Hepatocyte (in vitro differentiated cells): ENCODE measurements around the gene SLF1.

Source experiments
- CTCF ChIP-seq: fragments of 200-600 bp; sonication (generic); IDR thresholded peaks from 2 replicates; pipeline ENCODE4 v1.5.1; 2016; ENCODE audit warnings: antibody characterized with exemption, mild to moderate bottlenecking; ENCODE audit not compliant: poor library complexity
- EZH2 ChIP-seq: fragments of 200-600 bp; sonication (generic); IDR thresholded peaks from 2 replicates; pipeline ENCODE4 v1.6.1; 2016; ENCODE audit warnings: antibody characterized with exemption, mild to moderate bottlenecking, borderline replicate concordance
- EZH2phosphoT487 ChIP-seq: fragments of 200-600 bp; sonication (generic); IDR thresholded peaks from one replicate; pipeline ENCODE4 v1.6.1; 2018; ENCODE audit warnings: antibody characterized with exemption, mild to moderate bottlenecking, low read depth, moderate library complexity; ENCODE audit not compliant: unreplicated experiment, severe bottlenecking

DNA sequence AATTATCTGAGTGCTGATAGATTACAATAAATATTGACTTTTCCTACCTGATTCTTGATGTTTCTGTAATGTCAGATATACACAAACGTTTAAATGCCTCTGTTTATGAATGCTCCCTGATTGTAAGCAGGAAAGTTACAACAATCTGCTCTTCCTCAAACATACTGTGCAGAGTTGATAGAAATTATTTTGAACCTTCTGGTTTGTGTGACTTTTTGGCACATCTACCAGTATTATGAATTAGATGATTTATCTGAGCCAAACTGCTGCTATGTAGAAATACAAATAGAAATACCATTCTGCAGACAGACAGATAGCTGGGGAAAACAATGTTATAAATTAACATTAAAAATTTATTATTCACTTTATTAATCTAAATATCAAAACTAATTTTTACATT lies 113.0 kb downstream of the SLF1 start:
- TF ChIP-seq CTCF, result no peak
- no peak for TF ChIP-seq EZH2
- TF ChIP-seq EZH2phosphoT487, result no peak
